ENCODE data around the gene LRP8.

The LRP8 gene

DNA sequence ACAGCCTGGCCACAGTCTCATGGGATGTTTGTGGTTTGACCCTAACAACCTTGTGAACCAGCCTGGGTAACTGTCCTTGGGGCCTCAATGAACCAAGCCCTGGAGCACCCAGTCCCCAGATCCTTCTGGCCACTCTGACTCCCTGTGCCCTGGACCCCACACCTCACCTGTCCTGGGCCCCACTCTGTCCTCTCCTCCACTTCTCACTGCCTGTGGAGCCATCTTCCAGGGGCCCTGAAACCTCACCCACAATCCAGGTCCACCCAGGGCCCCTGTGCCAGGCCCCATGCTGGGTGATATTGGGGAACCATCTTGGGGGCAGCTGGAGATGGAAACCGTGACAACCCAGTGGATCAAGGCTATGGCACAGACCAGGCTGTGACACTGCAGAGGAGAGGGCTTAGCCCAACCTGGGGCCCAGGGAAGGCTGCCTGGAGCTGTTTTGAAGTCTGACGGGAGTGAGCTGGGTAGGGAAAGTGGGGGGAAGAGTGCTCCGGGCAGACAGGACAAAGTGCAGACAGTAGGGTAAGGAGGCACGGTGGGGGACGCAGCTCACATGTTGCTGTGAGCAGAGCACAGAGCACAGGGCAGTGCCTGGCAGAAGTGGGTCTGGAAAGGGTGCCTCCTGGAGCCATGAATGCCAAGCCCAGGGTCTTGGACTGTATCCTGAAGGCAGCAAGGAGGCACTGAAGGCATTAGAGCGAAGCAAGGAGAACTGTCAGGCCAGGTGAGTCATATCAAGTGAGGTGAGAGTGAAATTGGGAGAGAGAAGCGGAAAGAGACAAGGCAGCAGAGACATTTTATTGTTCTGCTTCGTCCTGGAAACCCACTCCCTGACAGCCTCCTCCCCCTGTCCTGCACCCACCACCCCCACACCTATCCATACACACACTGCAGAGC lies 12.1 kb upstream of the LRP8 start:
- DNase-seq: no peak

DNA sequence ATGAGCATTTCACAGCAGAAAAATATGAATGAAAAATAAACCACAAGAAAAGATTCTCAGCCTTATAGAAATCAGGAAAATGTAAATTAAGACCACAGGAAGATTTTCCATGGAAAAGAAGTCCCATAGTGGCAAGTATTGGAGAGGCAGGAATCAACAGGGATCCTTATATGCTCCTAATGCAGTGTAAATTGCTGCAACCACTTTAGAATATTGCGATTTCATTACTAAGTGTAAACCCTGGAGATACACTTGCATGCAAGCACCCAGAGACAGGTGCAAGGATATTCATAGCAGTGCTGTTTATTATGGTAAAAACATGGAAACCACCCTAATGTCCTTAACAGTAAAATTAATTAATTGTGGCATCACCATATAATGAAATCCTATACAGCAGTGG lies 10.6 kb upstream of the LRP8 start:
- no peak for DNase-seq

DNA sequence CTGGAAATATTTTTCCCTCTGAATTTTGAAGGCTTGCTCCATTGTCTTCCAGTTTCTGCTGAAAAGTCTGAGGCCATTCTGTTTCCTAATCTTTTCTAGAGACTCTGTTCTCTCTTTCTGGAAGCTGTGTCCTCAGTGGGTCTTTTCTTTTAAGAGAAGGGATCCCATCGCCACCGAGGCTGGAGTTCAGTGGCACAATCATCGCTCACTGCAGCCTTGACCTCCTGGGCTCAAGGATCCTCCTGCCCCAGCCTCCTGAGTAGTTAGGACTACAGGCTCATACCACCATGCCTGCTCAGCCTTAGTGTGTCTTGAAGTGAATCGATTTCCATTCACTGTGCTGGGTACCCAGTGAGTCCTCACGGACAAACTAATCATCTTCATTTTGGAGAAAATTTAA lies 9.6 kb upstream of the LRP8 start:
- DNase-seq: no peak

DNA sequence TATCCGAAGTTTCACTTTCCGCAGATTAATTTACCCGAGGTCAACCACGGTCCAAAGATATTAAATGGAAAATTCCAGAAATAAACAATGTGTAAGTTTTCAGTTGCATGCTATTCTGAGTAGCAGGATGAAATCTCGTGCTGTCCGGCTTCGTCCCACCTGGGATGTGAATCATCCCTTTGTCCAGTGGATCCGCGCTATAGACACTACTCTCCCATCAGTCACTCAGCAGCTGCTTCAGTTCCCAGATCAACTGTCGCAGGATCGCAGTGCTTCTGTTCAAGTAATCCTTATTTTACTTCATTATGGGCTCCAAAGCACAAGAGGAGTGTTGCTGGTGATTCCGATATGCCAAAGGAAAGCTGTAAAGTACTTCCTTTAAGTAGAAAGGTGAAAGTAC lies 8.3 kb upstream of the LRP8 start:
- no peak for DNase-seq

DNA sequence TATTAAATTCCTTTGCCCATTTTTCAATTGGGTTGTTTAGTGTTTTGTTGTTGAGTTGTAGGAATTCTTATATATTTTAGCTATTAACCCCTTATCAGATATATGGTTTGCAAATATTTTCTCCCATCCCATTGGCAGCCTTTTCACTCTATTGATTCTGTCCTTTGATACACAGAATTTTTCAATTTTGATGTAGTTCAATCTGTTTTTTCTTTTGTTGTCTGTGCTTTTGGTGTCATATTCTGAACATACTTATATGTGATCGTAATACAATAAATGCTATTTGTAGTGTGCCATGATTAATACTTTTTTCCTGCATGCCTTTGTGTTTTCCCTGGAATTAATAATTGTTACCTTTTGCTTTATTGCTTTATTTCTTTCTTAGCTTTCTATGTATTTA lies 7.8 kb upstream of the LRP8 start:
- DNase-seq: no peak

DNA sequence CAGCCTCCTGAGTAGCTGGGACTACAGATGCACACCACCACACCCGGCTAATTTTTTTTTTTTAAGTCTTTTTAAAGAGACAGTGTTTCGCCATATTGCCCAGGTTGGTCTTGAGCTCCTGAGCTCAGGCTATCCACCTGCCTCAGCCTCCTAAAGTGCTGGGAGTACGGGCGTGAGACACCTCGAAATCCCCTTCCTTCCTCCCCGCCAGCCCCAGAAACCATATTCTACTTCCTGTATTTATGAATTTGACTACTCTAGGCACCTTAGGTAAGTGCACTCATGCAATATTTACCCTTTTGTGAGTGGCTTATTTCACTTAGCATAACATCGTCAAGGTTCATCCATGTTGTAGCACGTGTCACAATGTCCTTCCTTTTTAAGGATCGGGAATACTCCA lies 6.9 kb upstream of the LRP8 start:
- no peak for DNase-seq

DNA sequence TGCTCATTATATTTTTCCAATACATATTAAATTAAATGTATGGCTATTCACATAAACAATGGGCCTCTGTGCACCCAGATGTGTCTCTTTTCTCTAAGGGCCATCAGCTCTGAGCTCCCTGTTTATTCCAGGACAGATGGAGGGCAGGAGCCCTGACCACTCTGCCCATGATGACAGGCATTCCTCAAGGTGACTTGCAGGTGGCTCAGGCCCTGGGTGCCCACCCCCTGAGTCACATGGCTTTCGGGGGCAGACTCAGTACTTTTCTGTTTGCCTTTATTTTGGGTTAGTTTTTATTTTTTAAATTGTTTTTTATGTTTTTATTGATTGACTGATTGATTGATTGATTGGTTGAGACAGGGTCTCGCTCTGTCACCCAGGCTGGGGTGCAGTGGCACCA lies 6.4 kb upstream of the LRP8 start:
- no peak for DNase-seq

DNA sequence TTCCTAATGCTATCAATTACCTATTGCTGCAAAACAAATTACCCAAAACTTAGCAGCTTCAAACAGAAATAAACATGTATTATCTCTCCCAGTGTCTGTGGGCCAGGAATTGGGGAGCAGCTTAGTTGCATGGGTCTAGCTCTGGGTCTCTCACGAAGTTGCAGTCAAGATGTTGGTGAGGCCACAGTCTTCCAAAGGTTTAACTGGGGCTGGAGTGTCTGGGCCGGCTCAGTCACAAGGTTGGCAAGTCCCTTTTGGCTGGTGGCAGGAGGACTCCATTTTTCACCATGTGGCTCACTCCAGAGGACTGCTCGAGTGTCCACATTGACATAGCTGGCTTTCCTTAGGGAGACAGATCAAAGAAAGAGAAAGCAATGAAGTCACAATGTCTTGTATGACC lies 5.0 kb upstream of the LRP8 start:
- DNase-seq: no peak

DNA sequence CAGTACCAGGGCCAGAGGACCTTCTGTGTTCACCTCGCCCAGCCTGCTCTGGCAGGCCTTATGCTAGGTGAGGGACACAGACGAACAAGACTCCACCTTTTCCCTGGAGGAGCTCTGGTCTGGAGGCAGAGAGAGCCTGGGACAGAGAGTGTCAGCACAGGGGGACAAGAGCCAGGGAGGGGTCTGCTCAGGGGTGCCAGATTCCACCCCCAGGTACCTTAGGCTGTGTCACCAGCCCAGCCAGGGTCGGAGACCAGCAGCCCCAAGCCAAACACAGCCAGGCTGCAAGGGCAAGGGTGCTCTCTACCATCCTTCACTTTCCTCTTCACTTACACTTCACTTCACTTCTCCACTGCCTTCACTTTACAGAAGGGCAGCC lies 4.3 kb upstream of the LRP8 start:
- no peak for DNase-seq

DNA sequence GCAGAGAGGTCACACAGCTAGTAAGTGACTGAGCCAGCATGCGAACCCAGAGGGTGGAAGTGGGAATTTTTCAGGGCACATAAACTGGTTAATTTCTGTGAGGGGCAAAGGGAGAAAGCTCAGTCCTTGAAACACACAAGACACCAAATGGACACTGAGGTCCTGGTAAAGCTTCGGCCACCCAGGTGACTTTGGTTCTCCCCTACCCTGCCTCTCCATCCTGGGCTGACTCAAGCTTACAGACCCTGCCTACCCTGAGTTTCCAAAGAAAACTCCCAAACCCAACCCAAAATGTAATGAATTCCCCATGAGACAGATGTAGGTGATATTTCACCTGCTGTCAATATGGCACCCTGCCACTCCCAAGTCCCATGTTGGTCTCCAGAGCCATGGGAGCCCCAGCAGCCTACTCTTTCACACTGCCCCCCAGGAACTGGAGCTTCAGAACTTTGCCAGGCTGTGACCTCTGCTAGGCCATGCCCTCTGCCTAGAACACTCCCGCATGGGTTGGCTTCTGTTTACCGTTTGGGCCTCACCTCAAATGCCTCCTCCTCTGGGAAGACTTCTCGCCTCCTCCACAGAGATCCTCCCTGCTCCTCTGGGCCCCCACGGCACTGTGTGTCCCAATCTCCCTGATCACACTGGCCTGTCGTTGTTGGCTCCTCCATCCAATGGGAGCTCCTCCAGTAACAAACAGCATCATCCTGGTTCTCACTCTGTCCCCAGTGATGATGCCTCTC lies 3.7 kb upstream of the LRP8 start:
- no peak for DNase-seq

DNA sequence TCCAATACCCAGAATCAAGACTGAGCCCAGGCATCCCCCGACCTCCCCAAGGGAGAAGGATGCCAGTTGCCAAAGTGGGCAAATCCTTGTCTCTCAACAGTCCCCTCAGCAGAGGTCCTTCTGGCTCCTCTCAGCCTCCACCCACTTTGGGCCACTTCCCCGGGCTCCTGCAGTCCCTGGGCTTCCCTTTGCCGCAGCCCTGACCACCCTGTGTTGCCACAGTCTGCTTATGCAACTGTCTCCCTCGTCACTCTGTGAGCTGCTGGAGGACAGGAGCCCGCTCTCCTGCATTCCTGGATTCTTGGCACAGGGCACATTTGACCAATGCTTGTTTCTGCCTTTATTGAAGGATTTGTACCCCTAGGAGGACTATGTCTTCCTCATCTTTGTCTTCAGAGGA lies 2.9 kb upstream of the LRP8 start:
- no peak for DNase-seq

DNA sequence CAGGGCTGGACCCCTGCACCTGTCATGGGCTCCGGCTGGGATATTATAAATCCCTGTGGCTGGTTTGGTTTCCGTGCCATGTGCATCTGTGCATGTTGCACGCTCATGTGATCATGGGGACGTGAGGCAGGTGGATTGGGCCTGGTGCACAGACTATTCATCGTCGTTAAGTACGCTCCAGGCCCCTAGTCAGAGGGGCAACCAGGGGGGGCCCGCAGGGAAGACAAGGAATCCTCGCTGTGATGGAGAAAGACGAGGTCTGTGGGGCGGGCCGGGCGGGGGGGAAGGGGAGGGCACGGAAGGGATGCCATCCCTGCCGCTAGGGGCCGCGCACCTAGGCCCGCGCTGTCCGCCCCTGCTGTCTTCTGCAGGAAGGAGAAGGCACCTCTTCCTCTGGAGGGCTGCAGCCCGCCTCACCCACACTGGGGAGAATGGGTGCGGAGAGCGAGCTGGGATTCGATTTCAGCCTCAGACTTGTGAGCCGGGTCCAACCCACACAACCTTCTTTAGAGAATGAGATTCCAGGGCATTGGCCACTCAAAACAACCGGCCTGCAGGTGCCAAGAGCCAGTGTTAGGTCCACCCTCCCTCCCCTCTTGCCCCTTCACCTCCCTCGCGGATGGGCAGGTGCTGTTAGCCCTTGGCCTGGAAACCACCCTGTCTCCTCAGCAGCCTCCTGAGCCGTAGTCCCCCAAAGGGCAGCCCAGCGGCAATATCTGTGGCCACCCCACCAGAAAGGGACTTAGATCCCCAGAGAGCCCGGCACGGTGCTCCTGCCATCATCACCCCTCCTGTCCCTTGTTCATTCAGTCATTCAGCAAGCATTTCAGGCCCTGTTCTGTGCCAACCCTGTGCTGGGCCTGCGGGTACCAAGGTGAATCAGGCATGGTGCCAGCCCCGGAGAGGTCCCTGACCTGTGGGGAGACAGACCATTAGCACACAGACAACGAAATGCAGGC lies 950 bp upstream of the LRP8 start:
- no peak for DNase-seq

DNA sequence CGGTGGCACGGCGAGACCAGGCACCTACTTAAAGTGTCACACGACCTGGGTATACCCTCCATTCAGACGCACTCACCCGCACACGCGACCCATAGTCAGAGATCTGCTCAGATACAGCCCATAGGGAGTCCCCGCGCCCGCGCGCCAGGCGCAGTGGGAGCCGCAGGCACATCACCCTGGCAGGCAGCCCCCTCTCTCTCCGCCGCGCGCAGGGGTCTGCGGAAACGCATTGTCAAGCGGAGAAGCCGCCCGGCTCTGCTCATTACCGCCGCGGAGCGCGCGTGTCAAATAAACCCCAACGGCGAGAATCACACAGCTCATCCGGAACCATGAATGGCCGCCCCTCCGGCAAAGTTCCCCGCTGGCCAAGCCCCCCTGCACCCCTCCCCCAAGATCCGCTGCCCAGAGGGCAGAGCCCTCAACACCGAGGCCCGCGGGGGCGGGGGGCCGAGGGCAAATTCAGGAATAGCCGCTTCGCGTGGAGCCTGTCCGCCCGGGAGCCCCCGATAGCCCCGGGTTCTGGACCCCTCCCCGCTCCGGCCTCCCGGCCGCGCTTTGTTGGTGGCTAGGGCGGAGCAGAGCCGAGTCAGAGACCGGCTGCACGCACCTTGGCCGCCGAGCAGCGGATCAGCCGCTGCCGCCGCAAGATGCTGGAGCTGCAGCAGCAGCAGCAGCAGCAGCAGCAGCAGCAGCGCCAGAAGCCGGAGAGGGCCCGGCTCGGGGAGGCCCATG lies 522 bp downstream of the LRP8 start:
- no peak for DNase-seq

DNA sequence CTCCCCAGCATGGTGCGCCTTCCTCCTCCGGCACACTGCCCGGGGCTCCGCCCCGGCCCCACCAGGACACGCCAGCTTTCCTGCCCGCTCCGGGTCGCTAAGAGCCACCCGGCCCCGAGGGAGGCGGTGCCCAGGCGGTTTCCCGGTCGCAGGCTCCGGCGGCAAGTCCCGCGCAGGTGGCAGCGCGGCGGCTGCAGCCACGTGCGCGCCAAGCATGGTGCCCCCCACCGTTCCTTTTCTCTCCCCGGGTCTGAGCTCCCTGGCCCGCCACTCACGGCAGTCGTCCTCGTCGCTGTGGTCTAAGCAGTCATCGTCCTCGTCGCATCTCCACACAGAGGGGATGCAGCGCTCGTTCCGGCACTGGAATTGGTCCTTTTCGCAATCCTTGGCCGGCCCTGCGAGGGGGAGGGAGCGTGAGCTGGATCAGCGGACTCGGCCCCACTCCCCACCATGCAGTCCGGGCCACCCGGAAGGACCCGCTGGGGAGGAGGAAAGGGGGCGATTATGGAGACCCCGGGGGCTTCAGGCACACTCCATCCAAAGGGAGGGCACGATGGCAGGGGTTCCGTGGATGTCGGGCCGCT lies 1.2 kb downstream of the LRP8 start:
- no peak for DNase-seq

DNA sequence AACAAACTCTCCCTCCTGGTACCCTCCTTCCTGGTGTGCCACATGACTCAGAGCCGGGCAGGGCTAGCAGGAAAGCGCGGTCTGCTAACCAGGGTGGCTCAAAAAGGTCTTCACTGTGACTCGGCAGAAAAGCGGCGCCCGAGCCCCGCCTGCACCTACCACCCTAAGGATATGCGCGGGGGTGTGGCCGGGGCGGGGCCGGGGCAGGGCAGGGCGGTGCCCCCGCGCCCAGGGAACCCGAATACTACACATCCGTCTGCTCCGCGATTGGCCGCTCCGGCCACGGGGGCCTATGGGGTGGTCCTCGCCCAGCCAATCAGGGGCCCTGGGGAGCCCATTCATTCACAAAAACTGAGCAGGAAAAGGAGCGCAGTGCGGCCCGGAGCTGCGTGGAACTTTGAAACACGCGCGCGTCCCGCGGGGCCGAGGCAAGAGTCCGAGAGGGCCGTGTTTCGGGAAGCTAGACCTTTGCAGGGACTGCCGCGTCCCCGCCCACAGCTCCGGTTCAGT lies 1.7 kb downstream of the LRP8 start:
- no peak for DNase-seq

DNA sequence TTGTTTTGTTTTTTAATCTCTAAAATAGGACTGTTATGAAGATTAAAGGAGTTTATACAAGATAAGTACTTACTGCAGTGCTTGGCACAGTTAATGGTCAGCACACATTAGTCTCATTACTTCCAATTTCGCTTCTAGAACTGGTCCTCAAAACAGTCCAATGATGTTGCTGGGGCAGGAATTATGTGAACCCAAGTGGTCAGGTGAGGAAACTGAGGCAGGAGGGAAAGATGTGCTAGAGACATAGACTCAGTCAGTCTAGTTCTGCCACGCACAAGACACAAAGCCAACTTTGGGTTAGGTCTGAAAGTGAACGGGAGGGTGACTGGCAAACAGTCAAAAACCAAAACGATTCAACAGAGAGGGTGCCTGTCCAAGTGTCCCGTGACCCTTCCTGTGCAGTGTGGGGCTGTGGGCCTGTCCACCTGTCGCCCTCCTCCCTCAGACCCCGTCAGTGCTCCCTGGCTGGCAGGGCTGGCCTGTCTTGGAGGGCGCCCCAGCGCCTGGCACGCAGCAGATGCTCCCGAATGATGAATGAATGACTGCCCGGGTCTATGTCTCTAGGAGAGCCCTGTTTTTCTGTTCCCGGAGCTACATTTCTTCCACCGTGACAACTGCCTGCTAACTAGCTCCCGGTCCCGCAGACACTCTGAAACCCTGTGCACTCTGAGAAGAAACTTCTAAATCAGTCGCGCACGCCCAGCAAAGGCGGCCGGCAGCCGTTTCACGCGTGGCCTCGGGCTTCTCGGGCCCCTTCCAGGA lies 2.4 kb downstream of the LRP8 start:
- no peak for DNase-seq

DNA sequence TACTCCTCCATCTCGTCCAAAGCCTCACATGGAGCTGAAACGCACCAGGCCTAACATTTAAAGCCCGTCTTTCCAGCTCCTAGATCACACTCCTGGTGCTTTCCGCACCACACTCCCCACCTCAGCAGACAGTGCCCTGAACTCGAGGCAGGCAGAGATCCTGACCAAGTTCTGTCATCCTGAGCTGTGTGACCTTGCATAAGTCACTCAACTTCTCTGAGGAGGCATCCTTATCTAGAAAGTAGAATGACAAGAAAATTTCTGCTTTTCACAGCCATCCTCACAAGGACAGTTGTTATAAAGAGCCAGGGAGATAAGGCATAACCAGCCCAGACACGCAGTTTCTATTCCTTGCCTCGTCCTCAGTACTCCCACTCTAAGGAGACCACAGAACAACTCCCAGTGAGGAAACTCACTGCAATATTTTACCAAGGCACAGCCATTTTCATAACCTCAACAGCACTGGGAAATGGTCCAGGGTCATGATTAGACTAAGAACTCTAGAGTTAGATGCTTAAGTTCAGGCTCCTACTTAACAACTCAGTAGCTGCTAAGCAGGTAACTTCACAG lies 3.1 kb downstream of the LRP8 start:
- DNase-seq: no peak

DNA sequence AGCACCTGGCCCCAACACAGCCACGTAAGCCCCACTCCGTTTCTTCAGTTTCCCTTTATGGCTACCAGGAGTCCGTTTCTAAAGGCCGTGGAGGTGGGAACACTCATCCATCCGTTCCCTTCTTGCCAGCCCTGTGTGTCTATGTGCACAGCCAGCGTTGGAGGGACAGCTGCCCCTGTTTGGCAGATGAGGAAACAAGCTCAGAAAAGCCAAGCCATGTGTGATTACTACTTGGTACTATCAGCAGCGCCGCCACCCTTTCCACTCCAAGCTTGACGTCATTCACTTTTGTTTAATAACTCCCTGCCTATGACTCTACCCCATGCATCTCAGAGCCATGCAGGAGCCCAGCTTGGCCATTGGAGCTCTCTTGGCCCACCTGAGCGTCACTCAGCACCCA lies 3.5 kb downstream of the LRP8 start:
- no peak for DNase-seq

DNA sequence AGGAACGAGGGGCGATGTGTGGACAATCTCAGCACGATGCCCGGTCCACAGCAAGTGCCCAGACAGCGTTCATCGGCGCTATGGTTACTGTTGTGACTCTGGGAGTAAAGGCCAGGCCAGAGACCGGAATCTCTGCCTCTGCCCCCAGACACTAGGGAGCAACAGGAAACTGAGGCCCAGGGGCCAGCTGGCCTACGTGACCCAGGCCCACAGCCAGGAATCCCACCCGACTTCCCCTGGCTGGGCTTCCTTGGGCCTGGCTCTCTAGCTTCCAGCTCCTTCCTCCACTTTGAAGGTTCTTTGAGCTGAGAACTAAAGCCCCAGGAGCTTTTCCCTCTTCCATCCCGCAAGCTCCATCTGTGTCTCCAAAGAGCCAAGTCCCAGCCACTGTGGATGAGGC lies 4.6 kb downstream of the LRP8 start:
- no peak for DNase-seq

DNA sequence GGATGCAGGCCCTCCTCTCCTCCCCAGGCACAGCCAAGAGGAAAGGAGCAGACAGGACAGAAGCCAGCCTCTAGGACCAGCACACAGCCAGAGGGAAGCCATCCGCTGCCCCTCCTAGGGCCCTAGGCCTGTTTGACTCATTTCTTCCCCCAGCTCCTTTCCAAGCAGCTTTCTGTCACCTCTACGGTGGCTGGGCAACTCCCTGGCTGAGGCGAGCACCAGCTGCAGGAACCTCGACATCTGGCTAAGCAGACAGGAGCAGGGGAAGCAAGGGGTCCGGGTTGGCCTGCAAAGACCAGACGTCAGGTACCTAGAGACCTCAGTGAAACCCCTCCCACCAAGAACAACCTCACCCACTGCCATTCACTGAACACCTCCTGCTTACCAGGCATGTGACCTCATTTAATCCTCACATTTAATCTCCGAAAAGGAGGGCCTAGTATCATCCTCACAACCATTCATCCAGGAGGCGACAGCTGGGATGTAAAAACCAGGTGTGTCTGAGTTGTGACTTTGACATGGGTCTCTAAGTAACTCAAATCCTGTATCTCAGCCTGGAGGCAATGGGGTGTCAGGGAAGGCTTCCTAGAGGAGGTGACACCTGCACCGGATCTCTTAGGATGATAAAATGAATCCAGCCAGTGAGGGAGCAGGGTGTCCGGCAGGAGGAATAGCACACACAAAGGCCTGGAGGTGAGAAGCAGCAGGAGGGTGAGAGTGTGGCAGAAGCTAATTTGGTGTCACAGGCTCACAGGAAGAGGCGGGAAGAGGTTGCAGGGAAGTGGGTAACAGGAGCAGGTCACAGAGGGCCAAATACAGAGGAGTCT lies 5.9 kb downstream of the LRP8 start:
- no peak for DNase-seq
